GM19467 (cell line): Measurements from ENCODE around the gene GAK.

ENCODE experiments used
- ATAC-seq: cut with Tn5 transposase; IDR thresholded peaks from one replicate; pipeline ENCODE4 v1.9.1; 2021; ENCODE audit warnings: mild to moderate bottlenecking, moderate library complexity; ENCODE audit not compliant: unreplicated experiment

GAK gene

DNA sequence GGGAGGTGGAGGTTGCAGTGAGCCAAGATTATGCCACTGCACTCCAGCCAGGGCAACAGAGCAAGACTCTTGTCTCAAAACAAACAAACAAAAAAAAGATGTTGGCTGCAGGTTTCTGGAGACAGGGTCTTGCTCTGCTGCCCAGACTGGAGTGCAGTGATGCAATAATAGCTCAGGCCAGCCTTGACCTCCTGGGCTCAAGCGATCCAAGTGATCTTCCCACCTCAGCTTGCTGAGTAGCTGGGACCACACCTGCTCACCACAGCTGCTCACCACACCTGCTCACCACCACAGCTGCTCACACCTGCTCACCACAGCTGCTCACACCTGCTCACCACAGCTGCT, 76.3 kb downstream of the GAK start:
- ATAC-seq: no peak

DNA sequence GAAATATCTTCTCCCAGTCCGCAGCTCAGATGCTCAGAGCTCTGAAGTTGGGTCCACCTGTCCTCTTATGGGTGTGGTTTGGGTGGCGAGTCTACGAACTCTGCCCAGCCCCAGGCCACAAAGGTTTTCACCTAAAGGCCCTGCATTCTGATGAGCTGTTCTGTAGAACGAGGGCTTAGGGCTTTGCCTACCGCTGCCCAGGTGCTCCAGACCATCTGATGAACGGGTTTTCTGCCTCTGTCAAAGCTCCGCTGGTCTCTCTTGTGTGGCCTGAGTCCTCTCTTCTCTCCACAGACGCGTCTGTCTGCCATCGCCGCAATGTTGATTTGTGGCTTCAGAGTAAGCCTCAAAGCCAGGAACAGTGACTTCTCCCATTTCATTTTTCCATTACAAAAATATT, 77.8 kb downstream of the GAK start:
- ATAC-seq: no peak

DNA sequence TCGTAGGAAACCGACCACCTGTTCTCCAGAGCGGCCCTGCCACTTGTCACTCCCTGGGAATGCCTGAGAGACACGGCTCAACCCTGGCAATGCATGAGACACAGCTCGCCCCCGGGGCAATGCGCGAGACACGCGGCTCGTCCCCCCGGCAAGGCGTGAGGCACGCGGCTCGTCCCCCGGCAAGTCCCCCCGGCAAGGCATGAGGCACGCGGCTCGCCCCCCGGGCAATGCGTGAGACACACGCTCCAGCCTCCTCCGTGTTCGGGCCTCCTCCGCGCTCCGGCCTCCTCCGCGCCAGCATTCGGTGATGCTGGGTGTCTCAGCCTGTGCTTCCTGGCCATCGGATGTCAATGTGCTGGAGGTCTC, 78.7 kb downstream of the GAK start:
- no peak for ATAC-seq

DNA sequence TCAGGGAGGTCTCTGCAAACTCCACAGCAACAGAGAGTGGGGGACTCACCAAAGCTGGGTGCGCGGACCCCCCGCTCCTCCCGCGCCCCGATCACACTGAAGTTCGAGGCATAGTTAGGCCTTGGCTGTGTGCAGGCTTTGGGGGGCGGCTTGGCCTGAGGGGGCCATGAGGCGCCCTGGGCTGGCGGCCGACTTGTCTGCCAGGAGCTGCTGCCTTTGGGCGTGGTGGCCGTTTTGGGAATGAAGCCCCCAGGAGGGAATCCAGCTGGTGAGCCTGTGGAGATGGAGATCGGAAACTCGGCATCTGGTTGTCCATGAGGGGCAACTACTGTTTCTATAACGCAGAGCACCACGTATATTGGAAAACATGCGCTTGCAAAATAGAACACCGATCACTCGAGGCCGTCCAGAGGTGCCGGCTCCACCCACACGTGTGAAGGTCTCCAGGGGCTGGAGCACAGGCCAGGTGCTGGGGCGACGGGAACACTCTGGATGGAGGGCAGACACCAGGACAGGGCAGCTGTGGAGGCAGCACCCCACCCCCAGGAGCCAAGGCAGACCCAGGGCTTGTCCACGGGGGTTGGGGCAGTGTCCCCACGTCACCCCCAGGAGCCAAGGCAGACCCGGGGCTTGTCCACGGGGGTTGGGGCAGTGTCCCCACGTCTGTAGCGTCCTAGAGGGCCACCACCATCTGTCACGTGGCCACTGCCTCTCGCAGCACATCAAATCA, 80.2 kb downstream of the GAK start:
- no peak for ATAC-seq

DNA sequence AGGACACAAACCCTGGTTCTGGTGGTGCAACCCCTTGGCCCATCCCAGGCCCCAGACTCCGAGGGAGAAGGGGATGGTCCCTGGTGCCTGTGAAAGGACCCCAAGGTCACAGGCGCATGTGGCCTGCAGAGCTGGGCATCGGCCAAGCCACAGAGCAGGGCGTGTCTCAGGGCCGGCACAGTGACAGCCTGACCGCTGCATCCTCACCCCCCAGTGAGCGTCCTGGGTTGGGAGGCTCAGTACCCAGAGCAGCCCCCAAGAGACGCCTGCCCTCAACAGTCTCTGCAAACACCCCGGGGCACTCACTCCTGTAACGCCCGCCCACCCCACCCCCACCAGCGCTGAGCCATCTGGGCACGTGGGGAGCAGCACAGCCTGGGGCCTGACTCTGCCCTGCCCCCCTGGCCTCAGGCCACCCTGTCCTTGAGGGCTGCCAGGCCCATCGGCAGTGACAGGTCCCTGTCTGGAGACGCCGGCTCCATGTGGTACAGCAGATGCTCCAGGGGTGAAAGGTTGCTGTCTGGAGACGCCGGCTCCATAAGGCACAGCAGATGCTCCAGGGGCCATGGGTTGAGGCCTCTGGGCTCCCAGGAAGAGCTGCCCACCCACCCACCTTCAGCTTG, 81.7 kb downstream of the GAK start:
- no peak for ATAC-seq

DNA sequence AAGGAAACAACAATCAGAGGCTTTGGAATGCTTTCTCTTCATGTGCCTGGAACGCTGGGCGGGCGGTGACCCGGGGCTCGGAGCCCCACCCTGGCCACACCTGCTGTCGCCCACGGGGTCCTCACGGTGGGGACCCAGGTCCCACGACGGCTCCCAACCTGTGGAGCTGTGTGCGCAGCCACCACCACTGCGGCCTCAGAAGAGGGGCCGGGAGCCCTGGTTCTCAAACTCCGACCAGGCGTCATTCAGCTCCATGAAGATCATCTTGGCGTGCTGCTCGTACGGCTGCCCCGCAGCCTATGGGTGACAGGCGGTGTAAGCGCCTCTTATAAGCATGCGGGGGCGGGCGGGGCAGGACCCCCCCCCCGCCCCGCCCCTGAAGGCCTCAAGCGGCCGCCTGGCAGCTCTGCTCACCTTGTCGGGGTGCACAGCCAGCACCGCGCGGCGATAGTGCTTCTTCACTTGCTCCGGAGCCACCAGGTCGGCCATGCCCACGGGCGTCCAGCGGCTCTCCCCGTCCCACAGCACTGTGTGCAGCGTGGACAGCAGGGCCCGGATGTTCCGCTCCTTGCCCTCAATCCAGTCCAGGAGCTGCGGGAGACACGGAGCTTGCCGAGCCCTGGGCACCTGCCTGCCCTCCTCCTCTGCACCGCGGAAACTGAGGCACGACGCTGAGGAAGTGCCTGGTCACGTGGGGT, 82.5 kb downstream of the GAK start:
- ATAC-seq: no peak

DNA sequence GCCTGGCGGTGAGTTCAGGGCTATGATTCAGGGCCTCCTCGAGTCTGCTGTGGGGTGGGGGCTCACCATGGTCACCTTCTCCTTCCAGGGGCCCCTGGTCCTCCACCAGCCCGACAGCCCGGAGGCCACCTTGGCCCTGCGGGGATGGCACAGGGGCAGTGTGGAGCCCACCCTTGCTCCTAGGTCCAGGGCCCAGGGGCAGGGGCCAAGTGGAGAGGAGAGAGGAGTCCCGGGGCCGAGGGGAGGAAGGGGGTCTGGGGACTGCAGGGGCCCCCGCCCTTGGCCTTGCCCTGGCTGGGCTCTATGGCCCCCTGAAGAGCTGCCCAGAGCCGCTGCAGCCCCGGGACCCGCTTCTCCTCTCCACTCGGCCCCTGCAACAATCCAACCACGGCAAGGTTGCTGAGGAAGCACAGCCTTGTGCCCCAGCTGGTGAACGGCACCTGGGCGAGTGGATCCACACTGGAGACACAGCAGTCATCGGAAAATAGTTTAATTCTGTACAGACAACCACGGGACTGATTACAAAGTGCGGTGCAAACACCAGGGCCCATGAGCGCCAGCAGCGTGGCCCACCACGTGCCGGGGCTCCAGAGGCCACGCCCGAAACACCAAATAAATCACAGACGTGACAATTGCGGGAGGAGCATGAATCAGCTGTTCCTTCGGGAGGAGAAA, 83.2 kb downstream of the GAK start:
- ATAC-seq: no peak

DNA sequence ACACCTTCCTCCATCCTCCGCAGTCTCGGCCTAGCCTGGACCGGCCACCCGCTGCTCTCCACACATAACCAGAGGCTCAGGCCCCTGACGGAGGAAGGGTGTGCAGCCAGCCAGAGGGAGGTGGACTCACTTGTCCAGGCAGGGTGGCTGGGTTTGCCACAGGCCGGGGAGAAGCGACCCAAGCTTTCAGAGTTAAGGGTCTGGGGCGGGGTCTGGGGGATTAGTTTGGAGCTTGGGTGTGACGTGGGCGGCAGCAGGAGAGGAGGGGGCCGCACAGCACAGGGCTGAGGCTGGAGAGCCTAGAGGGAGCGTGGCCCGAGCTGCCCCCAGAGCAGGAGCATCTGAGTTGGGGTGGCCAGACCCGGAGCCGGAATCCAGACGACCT, 83.8 kb downstream of the GAK start:
- ATAC-seq: no peak

DNA sequence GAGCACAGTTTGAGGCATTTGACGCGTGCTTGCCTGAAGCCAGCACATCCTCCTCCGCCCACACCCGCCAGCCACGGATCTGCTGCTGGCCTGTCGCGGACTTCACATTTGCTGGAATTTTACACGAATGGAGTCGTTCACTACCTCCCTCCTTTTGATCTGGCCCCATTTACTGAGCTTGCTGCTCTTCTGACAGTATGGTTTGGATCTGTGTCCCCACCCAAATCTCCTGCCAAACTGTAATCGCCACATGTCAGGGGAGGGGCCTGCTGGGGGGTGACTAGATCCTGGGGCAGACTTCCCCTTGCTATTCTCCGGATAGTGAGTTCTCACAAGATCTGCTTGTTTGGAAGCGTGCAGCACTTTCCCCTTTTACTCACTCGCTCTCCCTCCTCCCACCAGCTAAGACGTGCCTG, 86.3 kb downstream of the GAK start:
- no peak for ATAC-seq

DNA sequence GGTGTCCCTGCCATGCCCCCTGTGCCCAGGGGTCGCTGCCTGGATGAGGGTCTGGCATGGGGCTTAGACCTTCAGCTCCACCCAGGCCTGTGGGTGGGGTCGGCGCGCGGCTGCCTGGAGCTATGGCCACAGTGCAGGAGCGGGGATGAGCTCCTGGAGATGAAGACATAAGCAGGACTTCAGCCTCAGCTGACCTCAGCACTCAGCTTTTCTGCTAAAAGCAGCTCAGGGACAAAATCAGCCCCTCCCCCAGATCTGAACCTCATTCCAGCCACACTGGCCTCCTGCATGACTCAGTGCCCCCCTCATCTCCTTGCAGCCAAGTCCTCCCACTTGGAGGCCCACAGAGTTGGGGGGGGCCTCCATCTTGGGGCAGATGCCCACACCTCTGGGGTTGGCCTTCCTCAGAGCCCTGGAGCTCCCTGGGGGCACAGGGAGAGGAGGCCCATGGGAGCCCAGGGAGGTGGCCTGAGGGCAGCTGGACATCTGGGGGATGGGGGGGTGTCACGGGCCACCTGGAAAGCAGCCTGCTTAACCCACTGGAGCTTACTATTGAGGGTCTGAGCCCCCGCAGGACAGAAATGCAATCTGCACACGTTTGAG, 86.8 kb downstream of the GAK start:
- no peak for ATAC-seq

DNA sequence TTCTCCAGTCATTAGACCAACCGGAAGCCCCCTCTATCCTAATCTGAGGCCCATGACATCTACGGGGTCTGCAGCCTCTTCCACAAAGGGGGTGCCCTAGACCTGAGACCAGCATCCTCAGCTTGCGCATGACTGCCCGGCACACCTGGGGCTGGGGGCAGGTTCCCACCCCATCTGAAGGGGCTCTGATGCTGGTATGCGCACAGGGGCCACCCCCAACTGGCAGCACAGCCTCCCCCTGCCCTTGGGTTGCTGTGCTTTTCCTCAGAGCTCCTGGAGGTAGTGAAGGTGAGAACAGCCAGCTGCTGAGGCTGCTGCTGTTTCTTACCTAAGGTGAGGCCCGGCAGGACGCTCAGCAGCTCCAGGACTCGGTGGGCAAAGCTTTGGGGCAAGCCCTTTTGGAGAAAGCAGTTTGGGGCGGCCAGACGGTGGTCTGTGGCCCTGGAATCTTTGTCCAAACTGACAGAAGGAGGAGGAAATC, 87.3 kb downstream of the GAK start:
- ATAC-seq: no peak

DNA sequence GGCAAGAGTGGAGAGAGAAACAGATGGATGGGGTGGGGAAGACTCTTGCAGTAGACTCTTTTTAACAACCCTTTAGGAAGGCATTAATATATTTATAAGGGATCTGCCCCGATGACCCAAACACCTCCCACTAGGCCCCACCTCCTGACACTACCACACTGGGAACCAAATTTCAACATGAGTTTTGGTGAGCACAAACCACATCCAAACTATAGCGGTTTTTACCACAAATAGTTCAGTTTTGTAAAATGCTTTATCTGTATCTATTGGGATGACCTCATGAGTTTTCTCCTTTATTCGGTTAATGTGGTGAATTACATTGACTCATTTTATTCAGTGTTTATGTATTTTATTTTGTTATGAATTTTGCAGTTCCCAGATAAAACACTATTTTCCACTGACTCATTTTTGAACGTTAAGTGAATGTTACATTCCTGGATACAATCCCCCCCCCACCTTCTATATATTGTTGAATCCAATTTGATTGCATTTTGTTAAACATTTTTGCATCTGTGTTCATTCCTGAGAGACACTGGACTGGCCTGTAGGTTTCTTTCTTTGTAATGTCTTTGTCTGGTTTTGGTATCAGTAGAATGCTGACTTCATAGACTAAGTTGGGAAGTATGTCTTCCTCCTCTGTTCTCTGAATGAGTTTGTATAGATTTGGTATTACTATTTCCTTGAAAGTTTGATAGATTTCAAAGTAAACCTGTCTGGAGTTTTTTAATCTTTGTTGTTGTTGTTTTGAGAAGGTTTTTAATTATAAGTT, 92.3 kb downstream of the GAK start:
- ATAC-seq: no peak

DNA sequence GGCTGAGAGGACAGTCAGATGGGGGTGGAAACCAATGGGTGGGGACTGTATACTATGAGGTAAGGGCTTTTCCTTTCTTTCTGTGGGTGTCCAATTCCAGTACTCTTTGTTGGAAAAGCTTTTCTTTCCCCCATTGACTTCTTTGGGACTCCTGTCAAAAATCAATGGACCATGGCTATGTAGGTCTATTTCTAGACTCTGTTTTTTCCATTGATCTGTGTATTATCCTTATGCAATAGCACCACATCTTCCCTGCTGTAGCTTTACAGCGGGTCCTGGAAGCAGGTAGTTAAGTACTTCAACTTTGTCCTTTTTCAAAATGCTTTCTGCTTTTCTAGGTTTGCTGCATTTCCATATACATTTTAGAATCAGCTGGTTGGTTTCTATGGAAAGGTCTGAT, 94.3 kb downstream of the GAK start:
- no peak for ATAC-seq

DNA sequence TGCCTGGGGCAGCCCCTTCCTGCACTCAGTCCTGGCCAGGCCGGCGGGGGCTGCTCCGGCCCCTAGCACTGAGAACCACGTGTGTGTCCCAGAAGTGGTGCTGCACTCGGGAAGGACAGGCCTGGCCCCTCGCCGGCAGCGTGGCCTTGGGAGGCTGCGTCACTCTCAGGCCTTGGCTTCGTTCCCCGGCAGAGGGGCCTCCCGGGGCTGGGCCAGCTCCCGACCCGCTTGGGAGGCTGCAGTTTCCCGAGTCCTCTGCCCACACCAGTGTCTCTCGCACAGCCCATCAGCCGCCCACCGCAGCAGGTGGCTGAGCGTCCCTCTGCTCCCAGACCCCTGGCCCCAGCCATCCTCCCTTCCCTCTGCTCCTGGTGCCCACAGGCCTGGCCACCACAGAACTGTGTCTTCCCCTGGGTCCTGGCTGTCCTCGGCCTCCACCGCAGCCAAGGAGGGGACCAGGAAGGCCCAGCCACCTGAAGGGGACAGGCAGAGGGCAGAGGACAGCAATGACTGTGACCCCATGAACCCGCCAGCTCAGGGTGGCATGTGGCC, 95.3 kb downstream of the GAK start:
- ATAC-seq: no peak

DNA sequence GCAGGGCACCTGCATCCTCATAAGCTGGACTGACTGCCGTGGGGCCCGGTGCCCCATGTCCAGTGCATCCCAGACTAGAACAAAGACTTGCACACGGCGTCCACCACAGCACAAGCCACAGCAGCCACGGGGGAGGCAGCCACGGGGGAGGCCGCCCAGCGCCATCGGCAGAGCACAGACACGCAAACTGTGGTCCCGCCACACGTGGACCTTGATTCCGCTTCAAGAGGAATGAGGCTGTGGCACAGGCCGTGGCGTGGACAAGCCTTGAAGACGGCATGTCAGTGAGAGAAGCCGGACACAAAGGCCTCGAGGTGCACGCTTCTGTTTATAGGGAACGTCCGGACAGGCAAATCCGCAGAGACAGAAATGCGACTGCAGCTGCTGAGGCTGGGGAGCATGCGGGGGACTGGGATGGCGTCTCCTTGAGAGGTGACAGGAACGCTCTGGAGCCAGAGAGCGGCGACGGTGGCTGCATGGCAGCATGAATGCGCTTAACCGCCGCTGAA, 96.1 kb downstream of the GAK start:
- no peak for ATAC-seq

DNA sequence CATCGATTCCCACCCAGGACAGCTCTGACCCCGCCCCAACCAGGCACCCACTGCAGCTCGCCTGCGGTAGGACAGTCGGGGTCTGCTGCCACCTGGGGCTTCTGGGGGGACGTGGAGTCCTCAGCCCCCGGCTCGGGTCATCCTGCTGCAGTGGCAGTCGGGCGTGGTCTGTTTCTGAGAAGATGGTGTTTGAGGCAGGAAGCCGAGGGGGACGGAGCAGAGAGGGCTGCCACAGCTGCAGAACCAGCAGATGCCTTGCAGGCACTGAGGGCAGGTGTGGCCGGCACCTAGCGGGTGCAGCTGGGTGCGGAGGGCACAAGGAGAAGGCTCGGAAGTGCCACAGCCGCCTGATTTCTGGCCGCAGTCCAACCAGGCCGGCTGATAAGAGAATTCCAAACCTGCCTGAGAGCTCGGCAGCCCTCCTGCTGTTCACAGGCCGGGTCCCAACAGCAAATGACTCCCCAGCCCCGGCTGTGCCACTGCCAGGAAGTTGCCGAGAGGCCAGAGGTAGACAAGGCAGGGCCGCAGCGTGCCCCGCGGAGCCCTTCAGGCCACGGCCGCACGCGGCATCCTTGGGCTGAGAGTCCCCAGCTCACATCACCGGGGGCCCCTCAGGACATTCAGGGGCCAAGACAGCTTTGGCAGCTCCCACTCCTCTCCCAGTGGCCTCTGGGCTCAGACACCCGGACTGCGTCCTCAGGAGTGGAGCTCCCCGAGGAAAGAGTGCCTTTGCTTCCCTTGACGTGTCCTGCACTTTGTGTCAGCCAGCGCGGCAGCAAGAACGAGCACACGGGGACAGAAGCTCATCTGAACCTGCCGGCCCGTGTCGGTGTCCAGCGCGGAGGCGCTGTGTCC, 96.7 kb downstream of the GAK start:
- ATAC-seq: no peak

DNA sequence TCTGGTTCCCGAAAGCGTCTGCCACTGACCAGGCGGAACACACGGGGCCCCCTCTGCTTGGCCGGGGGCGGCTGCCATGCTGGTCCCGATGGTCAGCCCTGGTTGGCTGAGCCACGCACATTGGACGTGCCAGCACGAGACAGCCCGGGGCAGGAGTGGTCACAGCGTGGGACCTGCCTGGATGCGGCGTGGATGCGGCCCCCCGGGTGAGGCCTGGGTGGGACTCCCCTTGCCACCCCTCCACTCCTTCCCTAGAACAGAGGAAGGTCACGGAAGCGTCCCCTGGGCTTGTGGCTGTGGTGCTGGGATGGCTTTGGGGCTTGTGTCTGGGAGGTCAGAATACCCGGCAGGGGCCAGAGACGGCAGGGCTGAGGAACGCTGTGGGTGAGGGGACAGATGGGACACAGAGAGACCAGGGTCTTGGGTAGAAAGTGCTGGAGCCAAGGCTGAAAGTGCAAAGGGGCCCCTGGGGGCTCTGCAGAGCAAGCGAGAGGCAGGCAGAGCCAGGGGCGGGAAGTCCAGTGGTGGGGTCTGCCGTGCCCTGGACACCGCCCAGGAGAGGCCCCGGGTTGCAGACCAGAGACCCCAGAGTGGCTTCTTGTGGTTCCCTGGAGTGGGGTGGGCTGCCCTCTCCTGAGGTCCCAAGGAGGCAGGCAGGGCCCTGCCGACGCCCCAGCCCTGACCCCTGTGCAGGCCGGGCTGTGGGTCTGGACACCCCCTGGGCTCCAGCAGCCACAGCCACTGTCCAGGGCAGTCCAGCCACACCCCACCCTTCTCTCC, 97.6 kb downstream of the GAK start:
- no peak for ATAC-seq

DNA sequence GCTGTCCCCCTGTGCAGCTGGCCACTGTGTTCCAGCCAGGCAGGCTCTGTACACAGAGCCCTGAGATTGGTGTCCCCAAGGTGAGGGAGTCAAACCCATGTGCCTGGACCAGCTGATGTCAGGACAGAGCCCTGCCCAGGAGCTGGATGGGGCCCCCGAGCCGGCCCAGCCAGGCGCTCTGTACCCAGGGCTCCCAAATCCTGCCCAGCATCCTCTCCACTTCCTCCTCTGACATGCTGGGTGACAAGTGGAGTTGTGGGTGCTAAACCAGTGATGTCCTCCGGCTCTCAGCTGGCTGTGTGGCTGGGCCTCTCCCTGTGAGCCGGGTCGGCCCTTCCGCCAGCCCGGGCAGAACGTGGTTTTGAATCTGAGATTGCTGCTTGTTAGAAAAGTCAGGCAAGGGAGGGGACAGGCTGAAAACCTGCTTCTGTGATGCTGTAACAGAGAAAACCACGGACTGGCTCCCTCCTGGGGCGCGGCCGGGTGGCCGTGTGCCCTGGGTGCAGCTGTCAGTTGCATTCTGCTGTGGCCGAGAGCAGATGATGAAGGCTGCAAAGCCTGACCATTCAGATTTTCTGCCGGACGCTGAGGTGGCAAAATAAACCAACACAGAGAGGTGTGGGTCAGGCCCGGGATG, 98.3 kb downstream of the GAK start:
- ATAC-seq: no peak
